NOMO-1 treated with dmso at 0.1 percent for 144 hours (cell line): ENCODE results near the gene SMO.
"Not testable (repeated sequence)": the region's sequence is repeated elsewhere in the genome, so short reads cannot be mapped to it uniquely, and the experiment has no call there.

ENCODE experiments used
- DNase-seq: peaks from one replicate; lab custom pipeline; 2025; ENCODE audit not compliant: unreplicated experiment; lab: John Stamatoyannopoulos, UW

The SMO gene

GRCh38 chr7:129231666-129232065, 43.2 kb downstream of the SMO start:
- DNase-seq, result no peak

GRCh38 chr7:129238546-129238945, 50.1 kb downstream of the SMO start:
- no peak for DNase-seq

DNA sequence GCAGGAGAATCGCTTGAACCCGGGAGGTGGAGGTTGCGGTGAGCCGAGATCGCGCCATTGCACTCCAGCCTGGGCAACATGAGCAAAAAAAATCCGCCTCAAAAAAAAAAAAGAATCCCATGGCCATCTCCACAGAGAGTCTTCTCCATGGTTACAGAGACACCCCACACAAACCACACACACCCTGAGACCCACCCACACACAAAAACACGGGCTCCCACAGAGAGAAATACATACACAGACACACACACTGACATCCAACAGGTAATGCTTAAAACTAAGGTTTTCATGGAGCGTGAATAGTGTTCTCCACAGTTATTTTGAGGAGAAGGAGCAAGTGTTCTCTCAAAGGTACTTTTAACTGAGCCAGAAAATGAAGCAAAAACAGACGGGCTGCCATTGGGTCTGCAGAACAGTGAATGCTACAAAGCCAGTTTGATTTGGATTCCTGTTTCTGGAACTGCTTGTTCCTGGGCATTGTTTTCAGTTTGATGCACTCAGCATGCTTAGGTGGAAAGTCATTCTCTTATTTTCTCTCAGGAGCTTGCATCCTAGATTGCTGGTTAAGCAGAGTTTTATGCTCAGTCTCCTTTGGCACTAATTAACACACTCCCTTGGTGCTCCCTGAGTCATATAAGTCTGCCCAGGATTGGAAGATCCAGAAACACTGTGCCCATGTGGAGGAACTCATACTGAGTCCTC, 51.8 kb downstream of the SMO start:
- DNase-seq, result no peak

DNA sequence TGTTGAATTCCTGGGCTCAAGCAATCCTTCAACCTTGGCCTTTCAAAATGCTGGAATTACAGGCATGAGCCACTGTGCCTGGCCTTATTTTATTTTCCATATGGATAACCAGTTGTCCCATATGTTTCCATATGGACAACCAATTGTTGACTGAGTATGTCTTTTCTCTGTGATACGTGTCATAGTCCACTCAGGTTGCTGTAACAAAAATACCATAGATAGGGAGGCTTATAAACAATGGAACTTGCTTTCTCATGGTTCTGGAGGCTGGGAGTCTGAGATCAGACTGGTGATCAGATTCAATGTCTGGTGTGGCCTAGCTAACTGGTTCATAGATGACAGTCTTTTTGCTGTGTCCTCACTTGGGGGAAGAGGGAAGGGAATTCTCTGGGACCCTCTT, 55.8 kb downstream of the SMO start:
- no peak for DNase-seq

DNA sequence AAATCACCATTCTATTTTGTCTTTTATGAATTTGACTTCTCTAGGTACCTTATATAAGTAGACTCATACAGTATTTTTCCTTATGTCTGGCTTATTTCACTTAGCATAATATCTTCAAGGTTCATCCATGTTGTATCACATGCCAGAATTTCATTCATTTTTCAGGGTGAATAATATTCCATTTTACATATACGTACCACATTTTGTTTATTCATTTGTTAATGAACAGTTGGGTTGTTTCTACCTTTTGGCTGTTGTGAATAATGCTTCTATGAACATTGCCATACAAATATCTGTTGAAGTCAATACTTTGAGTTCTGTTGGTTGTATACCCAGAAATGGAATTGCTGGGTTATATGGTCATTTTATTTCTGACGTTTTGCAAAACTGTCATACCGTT, 57.1 kb downstream of the SMO start:
- DNase-seq, result no peak

DNA sequence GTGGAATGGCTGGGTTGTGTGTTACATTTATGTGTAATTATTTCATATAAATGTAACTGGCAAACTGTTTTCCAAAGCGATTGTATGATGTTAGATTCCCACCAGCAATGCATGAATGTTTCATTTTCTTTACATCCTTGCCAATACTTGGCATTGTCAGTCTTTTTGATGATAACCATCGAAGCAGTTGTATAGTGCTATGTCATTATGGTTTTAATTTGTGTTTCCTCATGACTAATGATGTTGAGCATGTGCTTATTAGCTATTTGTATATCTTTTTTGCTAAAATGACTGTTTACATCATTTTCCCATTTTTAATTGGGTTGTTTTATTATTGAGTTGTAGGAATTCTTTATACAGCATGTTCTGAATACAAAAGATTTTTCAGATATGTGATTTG, 58.7 kb downstream of the SMO start:
- DNase-seq, result no peak

DNA sequence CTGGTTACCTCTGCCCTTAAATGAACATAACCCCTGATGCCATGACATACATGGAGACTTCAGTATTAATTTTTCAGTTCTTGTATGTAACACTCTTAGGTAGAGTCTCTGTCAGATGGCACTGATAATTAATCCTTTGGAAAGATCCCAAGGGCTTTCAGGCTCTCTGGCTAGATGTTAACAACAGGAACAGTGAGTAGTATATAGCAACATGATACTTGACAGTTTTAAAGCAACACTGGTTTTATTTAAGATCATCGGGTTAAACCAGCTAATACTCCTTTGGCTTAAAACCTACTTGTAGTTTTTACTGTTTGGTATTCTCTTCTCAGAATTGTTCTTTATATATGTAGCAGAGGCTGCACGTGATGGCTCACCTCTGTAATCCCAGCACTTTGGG, 63.7 kb downstream of the SMO start:
- DNase-seq, result no peak

DNA sequence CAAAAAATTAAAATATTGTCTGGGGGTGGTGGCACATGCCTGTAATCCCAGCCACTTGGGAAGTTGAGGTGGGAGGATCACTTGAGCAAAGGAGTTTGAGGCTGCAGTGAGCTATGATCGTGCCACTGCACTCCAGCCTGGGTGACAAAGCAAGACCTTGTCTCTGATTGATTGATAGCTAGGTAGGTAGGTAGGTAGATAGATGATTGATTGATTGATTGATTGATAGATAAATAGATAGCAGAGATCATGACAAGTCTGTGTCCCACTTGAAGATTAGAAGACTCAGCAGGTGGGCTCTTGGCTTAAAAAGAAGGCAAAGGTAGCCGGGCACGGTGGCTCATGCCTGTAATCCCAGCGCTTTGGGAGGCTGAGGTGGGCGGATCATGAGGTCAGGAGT, 64.2 kb downstream of the SMO start:
- DNase-seq, result not testable (repeated sequence)

DNA sequence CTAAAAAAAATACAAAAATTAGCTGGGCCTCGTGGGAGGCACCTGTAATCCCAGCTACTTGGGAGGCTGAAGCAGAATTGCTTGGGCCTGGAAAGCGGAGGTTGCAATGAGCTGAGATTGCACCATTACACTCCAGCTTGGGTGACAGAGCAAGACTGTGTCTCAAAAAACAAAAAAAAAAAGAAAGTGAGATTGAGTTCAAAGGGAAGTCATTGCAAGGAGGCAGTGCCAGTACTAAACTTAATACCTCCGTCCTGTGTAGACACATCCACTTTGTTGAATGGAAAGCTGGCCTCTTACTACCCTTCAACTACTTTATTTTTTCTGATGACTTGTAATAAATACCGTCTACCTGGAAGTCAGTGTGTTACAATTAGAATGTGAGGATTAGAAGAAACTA, 67.4 kb downstream of the SMO start:
- no peak for DNase-seq

DNA sequence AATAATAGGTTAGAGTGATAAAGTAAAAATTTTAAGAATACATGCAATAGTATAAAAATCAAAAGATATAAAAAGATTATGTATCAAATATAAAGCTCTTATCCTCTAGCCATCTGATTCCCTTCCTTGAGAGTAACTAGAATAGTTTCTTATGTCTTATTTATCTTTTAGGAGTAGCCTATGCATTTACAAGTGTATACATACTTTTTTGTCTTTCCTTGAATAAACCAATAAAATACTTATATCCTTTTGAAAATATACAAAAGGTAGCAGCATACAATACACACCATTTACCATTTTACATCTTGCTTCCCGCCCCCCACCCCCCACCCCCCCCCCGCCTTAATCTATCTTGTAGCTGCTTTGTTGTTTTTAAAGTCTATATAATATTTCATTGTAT, 67.8 kb downstream of the SMO start:
- no peak for DNase-seq

DNA sequence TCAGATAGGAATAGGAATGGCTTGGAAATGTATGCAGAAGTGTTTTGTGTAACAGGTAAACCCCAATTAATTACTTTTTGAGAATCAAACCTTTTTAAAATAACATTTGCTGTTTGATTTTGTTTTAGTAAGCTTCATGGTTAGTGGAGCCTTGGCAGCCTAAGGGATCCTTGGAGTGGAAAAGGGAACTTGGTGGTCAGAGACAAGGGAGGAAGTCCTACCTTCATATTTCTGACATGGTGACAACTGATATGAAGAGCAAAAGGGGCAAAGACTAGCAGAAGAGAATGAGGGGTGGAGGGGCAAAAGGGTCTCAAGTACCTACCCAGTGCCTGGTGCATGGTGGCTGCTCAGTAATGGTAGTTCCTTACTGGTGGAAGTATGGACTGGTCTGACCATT, 68.7 kb downstream of the SMO start:
- no peak for DNase-seq

- DNase-seq, result no peak
These were observed 70.4 kb downstream of the SMO start for GRCh38 chr7:129258649-129259389.

- DNase-seq, result no peak
These were observed 73.9 kb downstream of the SMO start for GRCh38 chr7:129262324-129262723.
